ENCODE results near the gene ABCA10.

DNA sequence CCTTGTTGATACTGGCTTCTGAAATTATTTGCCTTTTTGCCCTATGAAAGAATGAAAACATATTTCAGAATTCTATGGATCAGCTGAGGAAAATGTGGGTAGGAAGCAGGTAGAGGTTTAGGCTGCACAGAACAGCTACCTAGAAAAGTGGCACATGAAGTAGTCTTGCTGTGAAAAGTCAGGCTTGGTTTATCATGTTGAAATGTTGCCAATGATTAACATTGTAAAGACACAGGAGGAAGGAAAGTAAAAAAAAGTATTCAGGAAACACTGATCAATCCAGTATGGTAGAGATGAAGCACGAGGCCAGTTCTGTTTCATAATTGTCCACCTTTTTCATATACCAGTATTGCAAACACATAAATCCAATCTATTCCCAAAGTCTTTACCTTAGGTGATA, 116.8 kb downstream of the ABCA10 start:
- no peak for TF ChIP-seq ZFX (IDR thresholded peaks at IDR 0.05; ENCODE audit: borderline replicate concordance)
- TF ChIP-seq, protein P1, sequence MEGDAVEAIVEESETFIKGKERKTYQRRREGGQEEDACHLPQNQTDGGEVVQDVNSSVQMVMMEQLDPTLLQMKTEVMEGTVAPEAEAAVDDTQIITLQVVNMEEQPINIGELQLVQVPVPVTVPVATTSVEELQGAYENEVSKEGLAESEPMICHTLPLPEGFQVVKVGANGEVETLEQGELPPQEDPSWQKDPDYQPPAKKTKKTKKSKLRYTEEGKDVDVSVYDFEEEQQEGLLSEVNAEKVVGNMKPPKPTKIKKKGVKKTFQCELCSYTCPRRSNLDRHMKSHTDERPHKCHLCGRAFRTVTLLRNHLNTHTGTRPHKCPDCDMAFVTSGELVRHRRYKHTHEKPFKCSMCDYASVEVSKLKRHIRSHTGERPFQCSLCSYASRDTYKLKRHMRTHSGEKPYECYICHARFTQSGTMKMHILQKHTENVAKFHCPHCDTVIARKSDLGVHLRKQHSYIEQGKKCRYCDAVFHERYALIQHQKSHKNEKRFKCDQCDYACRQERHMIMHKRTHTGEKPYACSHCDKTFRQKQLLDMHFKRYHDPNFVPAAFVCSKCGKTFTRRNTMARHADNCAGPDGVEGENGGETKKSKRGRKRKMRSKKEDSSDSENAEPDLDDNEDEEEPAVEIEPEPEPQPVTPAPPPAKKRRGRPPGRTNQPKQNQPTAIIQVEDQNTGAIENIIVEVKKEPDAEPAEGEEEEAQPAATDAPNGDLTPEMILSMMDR (IDR thresholded peaks at IDR 0.05) = no peak

All from 22Rv1 (cell line).